ENCODE data around the gene TOMM40.
A peak's percentile ranks its signal among the peaks of the same experiment; 100 is the strongest.
"Not testable (repeated sequence)": the region's sequence is repeated elsewhere in the genome, so short reads cannot be mapped to it uniquely, and the experiment has no call there.

The TOMM40 gene

DNA sequence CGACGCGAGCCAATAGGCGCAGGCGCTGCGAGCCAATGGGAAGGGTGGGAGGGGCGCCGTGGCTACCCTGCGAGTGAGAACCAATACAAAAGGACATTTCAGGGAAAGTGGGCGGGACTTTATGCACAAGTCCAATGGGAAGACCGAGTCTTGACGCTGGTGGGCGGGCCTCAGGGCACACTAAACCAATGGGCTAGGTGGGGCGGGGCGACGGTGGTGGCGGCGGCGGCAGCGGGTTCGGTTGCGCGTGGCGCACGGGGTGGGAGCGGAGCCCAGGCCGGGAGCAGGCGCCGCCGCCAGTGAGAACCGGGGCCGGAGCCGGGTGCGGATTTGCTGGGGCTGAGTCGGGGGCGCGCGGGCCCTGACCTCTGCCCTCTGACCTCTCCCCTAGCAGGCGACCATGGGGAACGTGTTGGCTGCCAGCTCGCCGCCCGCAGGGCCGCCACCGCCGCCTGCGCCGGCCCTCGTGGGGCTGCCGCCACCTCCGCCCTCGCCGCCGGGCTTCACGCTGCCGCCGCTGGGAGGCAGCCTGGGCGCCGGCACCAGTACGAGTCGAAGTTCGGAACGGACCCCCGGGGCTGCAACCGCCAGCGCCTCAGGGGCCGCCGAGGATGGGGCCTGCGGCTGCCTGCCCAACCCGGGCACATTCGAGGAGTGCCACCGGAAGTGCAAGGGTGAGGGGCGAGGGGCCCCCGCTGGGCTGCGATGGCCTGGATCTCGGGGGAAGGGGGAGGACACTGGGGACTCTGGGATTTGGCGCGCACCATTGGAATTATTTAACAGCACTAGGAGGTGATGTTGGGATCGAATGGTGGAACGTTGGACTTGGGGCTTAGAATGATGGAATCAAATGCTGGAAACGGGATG lies at the start of gene TOMM40:
Gene TOMM40, plus strand, starts transcription at position 239 of the 867 bp plus-strand sequence. Its CDS starts 162 bp downstream, at position 401.
- peak in 17 of 42 donors; percentile 98 to 100 (median 99) for DNase-seq
- intact Hi-C loops (cut with DNase I): loop anchor here (5.0 kb wide), 1 partner anchor 286 kb away; the partner anchor contains the start of genes BLOC1S3 and TRAPPC6A

GRCh38 chr19:44845286-44845611 lies 45.8 kb upstream of the TOMM40 start:
- intact Hi-C loops (cut with DNase I): no loop called here
- no peak for DNase-seq

GRCh38 chr19:44845612-44846454 lies 45.2 kb upstream of the TOMM40 start, which contains the start of gene NECTIN2:
Gene NECTIN2 (plus strand): TSS chr19:44846297. CDS start chr19:44846526, 229 bp downstream.
- peak; percentile 71 to 91 (median 85) for DNase-seq
- intact Hi-C loops (cut with DNase I): no loop called here

DNA sequence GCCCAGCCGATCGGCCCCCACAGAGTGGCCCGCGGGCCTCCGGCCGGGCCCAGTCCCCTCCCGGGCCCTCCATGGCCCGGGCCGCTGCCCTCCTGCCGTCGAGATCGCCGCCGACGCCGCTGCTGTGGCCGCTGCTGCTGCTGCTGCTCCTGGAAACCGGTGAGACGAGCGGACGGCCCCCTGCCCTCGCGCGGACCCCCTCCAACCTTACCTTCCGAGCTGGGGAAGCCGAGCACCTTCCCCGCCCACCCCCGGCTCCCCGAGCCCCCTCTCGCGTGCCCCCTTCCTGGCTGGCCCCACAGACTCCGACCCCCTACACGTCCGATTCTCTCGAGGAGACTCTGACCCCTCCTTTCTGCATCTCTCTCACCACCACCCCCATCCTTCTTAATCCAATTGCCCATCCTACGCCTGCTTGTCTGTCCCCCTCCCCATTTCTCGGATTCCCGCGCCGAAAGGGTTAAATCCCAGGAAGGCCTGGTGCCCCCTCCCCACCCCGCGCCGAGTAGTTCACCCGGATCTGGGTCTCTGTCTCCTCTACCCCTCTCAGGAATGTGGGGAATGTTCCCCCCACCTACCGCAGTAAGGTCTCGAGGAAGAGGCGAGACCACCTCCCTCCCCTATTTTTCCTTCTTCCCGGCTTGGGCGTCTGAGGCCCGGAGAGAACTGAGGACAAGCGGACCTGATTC lies 44.5 kb upstream of the TOMM40 start:
- DNase-seq: no peak
- intact Hi-C loops (cut with DNase I): no loop called here

DNA sequence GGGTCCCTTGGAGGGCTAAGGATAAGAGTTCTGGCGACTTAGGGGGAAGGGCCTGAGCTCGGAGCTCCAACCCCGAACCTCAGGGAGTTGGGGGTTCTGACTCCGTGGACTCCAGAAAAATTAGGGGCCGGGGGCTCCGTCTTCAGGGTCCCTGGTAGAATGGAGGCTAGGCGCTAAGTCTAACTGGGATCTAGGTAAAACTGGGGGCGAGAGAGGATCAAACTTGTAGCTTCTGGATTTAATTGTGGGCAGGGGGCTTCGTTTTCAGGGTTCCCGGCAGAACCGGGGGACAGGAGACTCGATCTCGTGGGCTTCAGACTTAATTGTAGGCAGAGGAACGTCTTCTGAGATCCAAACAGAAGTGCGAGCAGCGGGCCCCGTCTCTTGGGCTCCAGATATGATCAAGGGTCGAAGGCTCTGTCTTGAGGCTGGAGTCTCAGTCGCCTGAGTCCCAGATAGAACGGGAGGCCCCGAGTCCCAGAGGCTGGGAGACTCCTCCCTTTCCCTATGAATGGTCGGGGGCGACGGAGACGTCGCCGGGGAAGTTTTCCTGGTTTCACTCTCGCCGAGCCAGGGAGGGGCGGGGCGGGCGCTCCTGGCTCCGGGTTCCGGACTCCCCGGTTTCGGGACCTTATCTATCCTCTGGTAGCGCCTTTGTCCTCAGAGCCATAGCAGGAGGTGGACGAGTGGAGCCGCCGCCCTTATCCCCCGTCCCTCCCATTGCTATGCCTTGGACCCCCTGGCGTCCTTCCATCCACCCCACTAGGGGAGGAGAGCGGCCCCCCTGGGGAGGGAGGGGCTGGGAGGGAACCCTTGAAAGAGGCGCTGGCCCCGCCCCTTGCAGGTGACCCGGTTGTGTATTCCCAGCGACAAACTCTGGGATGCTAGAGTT lies 43.7 kb upstream of the TOMM40 start:
- peak in 12 of 42 donors; percentile 7 to 52 (median 22) for DNase-seq
- intact Hi-C loops (cut with DNase I): no loop called here

GRCh38 chr19:44848036-44848811 lies 42.8 kb upstream of the TOMM40 start:
- intact Hi-C loops (cut with DNase I): no loop called here
- DNase-seq: peak in 1 of 42 donors; percentile 44

GRCh38 chr19:44848812-44849447 lies 42.1 kb upstream of the TOMM40 start:
- intact Hi-C loops (cut with DNase I): no loop called here
- no peak for DNase-seq

GRCh38 chr19:44850641-44851109 lies 40.4 kb upstream of the TOMM40 start:
- intact Hi-C loops (cut with DNase I): no loop called here
- no peak for DNase-seq

DNA sequence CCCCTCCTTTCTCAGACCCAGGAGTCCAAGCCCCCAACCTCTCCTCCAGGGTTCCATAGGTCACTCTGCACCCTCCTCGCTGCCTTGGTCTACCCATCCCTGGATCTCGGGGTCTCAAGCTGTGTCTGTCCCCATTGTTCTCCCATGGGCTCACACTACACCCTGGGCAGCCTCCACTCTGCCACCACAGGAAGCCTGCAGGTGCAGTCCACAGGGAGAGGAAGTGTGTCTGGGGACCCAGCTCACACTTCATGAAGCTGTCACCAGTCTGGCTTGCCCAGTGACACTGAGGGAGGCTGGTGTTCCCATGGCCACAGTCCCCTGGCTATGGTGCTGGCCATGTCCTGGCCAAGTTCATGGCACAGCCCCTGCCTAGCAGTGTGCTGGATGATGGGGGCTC lies 39.6 kb upstream of the TOMM40 start:
- no peak for DNase-seq
- intact Hi-C loops (cut with DNase I): no loop called here

DNA sequence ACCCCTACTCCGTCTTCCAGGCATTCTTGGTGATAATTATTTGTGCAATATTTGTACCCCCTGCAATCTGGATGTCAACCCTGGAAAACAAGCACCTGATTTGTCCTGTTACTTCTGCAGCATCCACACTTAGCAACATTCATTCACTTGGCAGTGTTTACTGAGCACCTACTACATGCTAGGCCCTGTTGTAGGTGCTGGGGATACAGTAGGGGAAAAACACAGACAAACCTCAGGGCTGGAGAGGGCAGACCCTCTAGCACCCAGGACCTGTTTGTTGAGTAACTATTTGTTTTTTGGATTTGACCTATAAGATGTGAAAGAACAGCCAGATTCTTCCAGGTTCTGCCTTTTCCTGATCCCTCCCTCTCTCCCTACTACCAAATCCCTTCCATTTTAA lies 35.4 kb upstream of the TOMM40 start:
- intact Hi-C loops (cut with DNase I): no loop called here
- DNase-seq: no peak

- intact Hi-C loops (cut with DNase I): no loop called here
- peak in 9 of 42 donors; percentile 14 to 47 (median 30) for DNase-seq
Measured at GRCh38 chr19:44856421-44857083, 34.5 kb upstream of the TOMM40 start.

GRCh38 chr19:44857837-44858236 lies 33.2 kb upstream of the TOMM40 start:
- intact Hi-C loops (cut with DNase I): no loop called here
- no peak for DNase-seq

DNA sequence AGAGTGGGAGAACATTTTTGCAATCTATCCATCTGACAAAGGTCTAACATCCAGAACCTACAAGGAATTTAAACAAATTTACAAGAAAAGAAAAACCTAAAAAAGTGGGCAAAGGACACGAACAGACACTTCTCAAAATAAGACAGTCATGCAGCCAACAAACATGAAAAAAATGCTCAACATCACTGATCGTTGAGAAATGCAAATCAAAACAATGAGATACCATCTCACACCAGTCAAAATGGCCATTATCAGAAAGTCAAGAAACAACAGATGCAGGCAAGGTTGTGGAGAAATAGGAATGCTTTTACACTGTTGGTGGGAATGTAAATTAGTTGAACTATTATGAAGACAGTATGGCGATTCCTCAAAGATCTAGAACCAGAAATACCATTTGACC lies 29.5 kb upstream of the TOMM40 start:
- intact Hi-C loops (cut with DNase I); DNase-seq: not testable (repeated sequence)

DNA sequence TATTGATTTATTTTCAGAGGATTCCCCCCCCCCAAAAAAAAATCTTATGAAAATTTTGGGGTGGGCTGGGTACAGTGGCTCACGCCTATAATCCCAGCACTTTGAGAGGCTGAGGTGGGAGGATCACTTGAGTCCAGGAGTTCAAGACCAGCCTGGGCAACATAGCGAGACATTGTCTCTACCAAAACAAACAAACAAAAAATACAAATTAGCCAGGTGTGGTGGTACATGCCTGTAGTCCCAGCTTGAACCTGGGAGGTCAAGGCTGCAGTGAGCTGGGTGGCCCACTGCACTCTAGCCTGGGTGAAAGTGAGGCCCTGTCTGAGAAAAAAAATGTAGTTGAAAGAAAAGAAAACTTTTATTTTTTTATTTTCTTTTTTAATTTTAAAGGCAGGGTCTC lies 27.1 kb upstream of the TOMM40 start:
- no peak for DNase-seq
- intact Hi-C loops (cut with DNase I): no loop called here

DNA sequence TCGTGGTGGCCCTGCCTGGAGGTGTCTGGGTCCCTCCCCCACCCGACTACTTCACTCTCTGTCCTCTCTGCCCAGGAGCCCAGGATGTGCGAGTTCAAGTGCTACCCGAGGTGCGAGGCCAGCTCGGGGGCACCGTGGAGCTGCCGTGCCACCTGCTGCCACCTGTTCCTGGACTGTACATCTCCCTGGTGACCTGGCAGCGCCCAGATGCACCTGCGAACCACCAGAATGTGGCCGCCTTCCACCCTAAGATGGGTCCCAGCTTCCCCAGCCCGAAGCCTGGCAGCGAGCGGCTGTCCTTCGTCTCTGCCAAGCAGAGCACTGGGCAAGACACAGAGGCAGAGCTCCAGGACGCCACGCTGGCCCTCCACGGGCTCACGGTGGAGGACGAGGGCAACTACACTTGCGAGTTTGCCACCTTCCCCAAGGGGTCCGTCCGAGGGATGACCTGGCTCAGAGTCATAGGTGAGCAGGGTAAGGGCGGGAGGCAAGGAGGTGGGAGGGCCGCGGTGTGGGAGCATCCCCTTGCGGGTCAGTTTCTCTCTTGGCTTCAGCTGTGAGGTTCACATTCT lies 25.8 kb upstream of the TOMM40 start:
- DNase-seq: peak in 9 of 42 donors; percentile 7 to 46 (median 28)
- intact Hi-C loops (cut with DNase I): no loop called here

- intact Hi-C loops (cut with DNase I): no loop called here
Measured at GRCh38 chr19:44866664-44867063, 24.4 kb upstream of the TOMM40 start.

More at GRCh38 chr19:44866664-44867063, 24.4 kb upstream of the TOMM40 start:
- no peak for DNase-seq

All from head of caudate nucleus (tissue), 42 donors.